ENCODE data around the gene SPAG16. TPM values are rescaled to one million over a fixed set of nuclear protein-coding genes. Genes with fewer than 3 reads are reported as not detected.
A peak's percentile ranks its signal among the peaks of the same experiment; 100 is the strongest.

Gene SPAG16
- total and polyA plus RNA-seq, 2 donors from 2014 or later = 35.9 to 38.5 TPM

GRCh38 chr2:213816583-213816982, 532.3 kb downstream of the SPAG16 start:
- no peak overlapping the region for H3K27ac ChIP-seq (ENCODE audit: low read depth in 2 of 2, low read length in 2 of 2)
- no peak overlapping the region for H3K4me3 ChIP-seq (ENCODE audit: low read length in 3 of 3)
- no peak overlapping the region for H3K9ac ChIP-seq (ENCODE audit: low read length in 3 of 3)
- intact Hi-C loops (cut with DNase I) = no loop called here
- no peaks in the 10 kb centered on the region for H3K4me1 ChIP-seq (ENCODE audit: control insufficient read depth in 2 of 3, insufficient read depth in 2 of 3, low read depth in 1 of 3, low read length in 3 of 3)
- no peak for DNase-seq
- H3K27me3 ChIP-seq (ENCODE audit: control insufficient read depth, insufficient read depth, low read length) = no peaks in the 10 kb centered on the region
- TF ChIP-seq CTCF (IDR thresholded peaks at IDR 0.05; ENCODE audit: borderline replicate concordance, extremely low read depth, insufficient read depth) = no peak
- no peaks in the 10 kb centered on the region for H3K9me3 ChIP-seq (ENCODE audit: control insufficient read depth in 2 of 3, insufficient read depth in 1 of 3, low read length in 3 of 3)
- FAIRE-seq = no peak
- H3K36me3 ChIP-seq (ENCODE audit: control insufficient read depth in 2 of 3, insufficient read depth in 3 of 3, low read length in 3 of 3) = no peaks in the 10 kb centered on the region

GRCh38 chr2:213818436-213818835, 534.2 kb downstream of the SPAG16 start:
- H3K9me3 ChIP-seq (ENCODE audit: control insufficient read depth in 2 of 3, insufficient read depth in 1 of 3, low read length in 3 of 3) = peaks cover 0 to 3% (median 0%) of the 10 kb centered on the region in 3 donors
- H3K27ac ChIP-seq (ENCODE audit: low read depth in 2 of 2, low read length in 2 of 2) = no peak overlapping the region
- H3K27me3 ChIP-seq (ENCODE audit: control insufficient read depth, insufficient read depth, low read length) = no peaks in the 10 kb centered on the region
- H3K36me3 ChIP-seq (ENCODE audit: control insufficient read depth in 2 of 3, insufficient read depth in 3 of 3, low read length in 3 of 3) = no peaks in the 10 kb centered on the region
- TF ChIP-seq CTCF (IDR thresholded peaks at IDR 0.05; ENCODE audit: borderline replicate concordance, extremely low read depth, insufficient read depth) = no peak
- no peaks in the 10 kb centered on the region for H3K4me1 ChIP-seq (ENCODE audit: control insufficient read depth in 2 of 3, insufficient read depth in 2 of 3, low read depth in 1 of 3, low read length in 3 of 3)
- peak in 1 of 5 donors; percentile 4 for DNase-seq
- no peak for FAIRE-seq
- no peak overlapping the region for H3K4me3 ChIP-seq (ENCODE audit: low read length in 3 of 3)
- H3K9ac ChIP-seq (ENCODE audit: low read length in 3 of 3) = no peak overlapping the region
- intact Hi-C loops (cut with DNase I) = no loop called here

GRCh38 chr2:213834331-213834730, 550.1 kb downstream of the SPAG16 start:
- Histone ChIP-seq H3K4me1 (ENCODE audit: control insufficient read depth in 2 of 3, insufficient read depth in 2 of 3, low read depth in 1 of 3, low read length in 3 of 3) (no peaks in the 10 kb centered on the region), H3K27ac (ENCODE audit: low read depth in 2 of 2, low read length in 2 of 2) (no peak overlapping the region), H3K36me3 (ENCODE audit: control insufficient read depth in 2 of 3, insufficient read depth in 3 of 3, low read length in 3 of 3) (no peaks in the 10 kb centered on the region), H3K9ac (ENCODE audit: low read length in 3 of 3) (no peak overlapping the region), H3K4me3 (ENCODE audit: low read length in 3 of 3) (no peak overlapping the region), H3K27me3 (ENCODE audit: control insufficient read depth, insufficient read depth, low read length) (no peaks in the 10 kb centered on the region), H3K9me3 (ENCODE audit: control insufficient read depth in 2 of 3, insufficient read depth in 1 of 3, low read length in 3 of 3) (no peaks in the 10 kb centered on the region)
- no peak for TF ChIP-seq CTCF (IDR thresholded peaks at IDR 0.05; ENCODE audit: borderline replicate concordance, extremely low read depth, insufficient read depth)
- DNase-seq (no peak), FAIRE-seq (no peak)
- intact Hi-C loops (cut with DNase I) = no loop called here

- DNase-seq = no peak
- Histone ChIP-seq H3K27ac (ENCODE audit: low read depth in 2 of 2, low read length in 2 of 2) (no peak overlapping the region), H3K9me3 (ENCODE audit: control insufficient read depth in 2 of 3, insufficient read depth in 1 of 3, low read length in 3 of 3) (no peaks in the 10 kb centered on the region), H3K4me1 (ENCODE audit: control insufficient read depth in 2 of 3, insufficient read depth in 2 of 3, low read depth in 1 of 3, low read length in 3 of 3) (no peaks in the 10 kb centered on the region), H3K36me3 (ENCODE audit: control insufficient read depth in 2 of 3, insufficient read depth in 3 of 3, low read length in 3 of 3) (no peaks in the 10 kb centered on the region), H3K27me3 (ENCODE audit: control insufficient read depth, insufficient read depth, low read length) (no peaks in the 10 kb centered on the region), H3K4me3 (ENCODE audit: low read length in 3 of 3) (no peak overlapping the region), H3K9ac (ENCODE audit: low read length in 3 of 3) (no peak overlapping the region)
- no peak for TF ChIP-seq CTCF (IDR thresholded peaks at IDR 0.05; ENCODE audit: borderline replicate concordance, extremely low read depth, insufficient read depth)
- intact Hi-C loops (cut with DNase I) = no loop called here
- FAIRE-seq = no peak
Measured at GRCh38 chr2:213834746-213835145, 550.5 kb downstream of the SPAG16 start.

Data from kidney (tissue), 14 donors.